ENCODE data around the gene OR5AU1. TPM values are rescaled to one million over a fixed set of nuclear protein-coding genes. Genes with fewer than 3 reads are reported as not detected.

The OR5AU1 gene
- total RNA-seq, result not detected in 2 replicates

DNA sequence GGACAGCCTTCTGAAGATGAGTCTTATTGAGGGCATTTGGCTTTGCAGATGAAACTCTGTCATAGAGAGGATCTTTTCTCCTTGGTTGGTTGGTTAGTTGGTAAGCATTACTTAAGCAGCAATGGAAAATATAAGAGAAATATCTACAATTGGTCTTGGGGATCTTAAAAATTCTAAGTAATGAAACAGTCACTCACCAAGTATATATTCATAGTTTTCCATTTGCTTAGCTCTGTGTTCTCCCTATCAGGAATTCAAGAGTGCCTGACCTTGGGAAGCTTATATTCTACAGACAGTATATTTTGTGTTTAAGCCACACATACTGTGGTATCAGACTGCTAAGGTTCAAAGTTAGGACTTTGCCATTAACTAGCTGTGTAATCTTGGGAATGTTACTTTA lies at the start of gene OR5AU1:
Gene OR5AU1, minus strand, starts transcription at position 101 of the 400 bp plus-strand sequence. CDS start 191 bp downstream, outside the sequence.

Other genes with a start within 250 kb of the OR5AU1 start
- gene RNASE2, start 200.6 kb downstream of the OR5AU1 start, total RNA-seq, result not detected in 2 replicates
- gene METTL17, start 166.1 kb downstream of the OR5AU1 start, total RNA-seq, result 24.1 and 24.5 TPM in 2 replicates
- not detected in 2 replicates for gene SLC39A2, start 156.8 kb downstream of the OR5AU1 start, total RNA-seq
- 0.09 TPM in 1 of 2 replicates, not detected in the other for gene NDRG2, start 131.0 kb downstream of the OR5AU1 start, total RNA-seq
- gene TPPP2, start 125.8 kb downstream of the OR5AU1 start, total RNA-seq, result not detected in 2 replicates
- not detected in 2 replicates for gene RNASE13, start 121.3 kb downstream of the OR5AU1 start, total RNA-seq
- gene RNASE7, start 113.7 kb downstream of the OR5AU1 start, total RNA-seq, result not detected in 2 replicates
- gene RNASE8, start 98.2 kb downstream of the OR5AU1 start, total RNA-seq, result not detected in 2 replicates
- gene ARHGEF40, start 85.8 kb downstream of the OR5AU1 start, total RNA-seq, result 4.2 and 12.1 TPM in 2 replicates
- gene ZNF219, start 57.4 kb downstream of the OR5AU1 start, total RNA-seq, result 2.5 and 2.8 TPM in 2 replicates
- gene TMEM253, start 55.0 kb downstream of the OR5AU1 start, total RNA-seq, result not detected in 2 replicates
- 644 and 806 TPM in 2 replicates for gene HNRNPC, start 113.4 kb upstream of the OR5AU1 start, total RNA-seq
- gene RPGRIP1, start 124.0 kb upstream of the OR5AU1 start, total RNA-seq, result not detected in 2 replicates
- 76.3 and 90.3 TPM in 2 replicates for gene SUPT16H, start 228.0 kb upstream of the OR5AU1 start, total RNA-seq

Data from endothelial cell of coronary artery (primary cell).